ENCODE results near the gene ANO8. TPM values are rescaled to one million over a fixed set of nuclear protein-coding genes. Genes with fewer than 3 reads are reported as not detected.

ANO8 gene
- total and polyA plus RNA-seq, 10 donors, result 1.1 to 12.0 (median 7.2) TPM

DNA sequence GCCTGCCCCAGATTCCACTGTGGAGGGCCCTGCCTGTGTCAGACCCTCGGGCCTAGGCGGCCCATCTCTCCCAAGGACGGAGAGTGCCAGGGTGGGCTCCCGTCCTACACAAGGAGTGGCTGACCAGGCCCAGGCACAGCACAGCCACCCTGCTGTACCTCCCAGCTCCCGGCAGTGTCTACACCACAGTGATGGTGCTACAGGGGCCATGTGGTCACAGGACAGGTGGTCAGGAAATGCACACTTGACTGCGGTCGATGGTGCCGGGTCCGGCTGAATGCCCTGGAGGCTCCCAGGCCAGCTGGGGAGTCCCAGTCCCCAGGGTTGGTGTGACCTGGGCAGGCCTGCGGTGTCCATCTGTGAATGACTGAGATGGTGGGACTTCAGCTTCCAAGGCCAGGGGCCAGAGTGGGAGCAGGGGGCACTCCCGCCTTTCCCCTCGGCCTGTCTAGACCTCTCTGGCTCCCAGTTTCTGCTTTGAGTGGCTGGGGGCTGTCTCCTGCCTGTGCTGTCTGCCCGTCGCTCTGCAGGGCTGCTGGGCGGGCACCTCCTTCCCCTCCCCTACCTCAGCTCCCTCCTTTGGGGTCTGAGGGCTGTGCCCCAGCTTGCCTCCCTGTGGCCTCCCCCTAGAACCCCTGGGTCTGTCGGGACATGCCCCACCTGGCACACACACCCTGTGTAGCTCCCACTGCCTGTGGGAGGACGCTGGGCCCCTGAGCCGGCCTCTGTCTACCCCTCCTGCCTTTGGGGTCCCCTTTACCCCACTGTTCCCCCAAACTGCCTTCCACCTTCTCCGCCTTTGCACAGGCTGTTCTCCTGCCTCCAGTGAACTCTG, 12.8 kb downstream of the ANO8 start:
- DNase-seq, result no peak
- Histone ChIP-seq H3K27me3 (replicated peaks in 1 of 7) (no peaks in the 10 kb centered on the region), H3K36me3 (peaks cover 0 to 68% (median 39%) of the 10 kb centered on the region in 6 donors), H3K4me3 (no peak overlapping the region), H3K9me3 (no peaks in the 10 kb centered on the region), H3K27ac (no peak overlapping the region), H3K4me1 (peaks cover 0 to 30% (median 7%) of the 10 kb centered on the region in 6 donors)
- TF ChIP-seq POLR2AphosphoS5 (IDR thresholded peaks at IDR 0.05) (peak in 1 of 3 donors; percentile 55), POLR2A (IDR thresholded peaks at IDR 0.05) (no peak)
- TF ChIP-seq, protein P1, sequence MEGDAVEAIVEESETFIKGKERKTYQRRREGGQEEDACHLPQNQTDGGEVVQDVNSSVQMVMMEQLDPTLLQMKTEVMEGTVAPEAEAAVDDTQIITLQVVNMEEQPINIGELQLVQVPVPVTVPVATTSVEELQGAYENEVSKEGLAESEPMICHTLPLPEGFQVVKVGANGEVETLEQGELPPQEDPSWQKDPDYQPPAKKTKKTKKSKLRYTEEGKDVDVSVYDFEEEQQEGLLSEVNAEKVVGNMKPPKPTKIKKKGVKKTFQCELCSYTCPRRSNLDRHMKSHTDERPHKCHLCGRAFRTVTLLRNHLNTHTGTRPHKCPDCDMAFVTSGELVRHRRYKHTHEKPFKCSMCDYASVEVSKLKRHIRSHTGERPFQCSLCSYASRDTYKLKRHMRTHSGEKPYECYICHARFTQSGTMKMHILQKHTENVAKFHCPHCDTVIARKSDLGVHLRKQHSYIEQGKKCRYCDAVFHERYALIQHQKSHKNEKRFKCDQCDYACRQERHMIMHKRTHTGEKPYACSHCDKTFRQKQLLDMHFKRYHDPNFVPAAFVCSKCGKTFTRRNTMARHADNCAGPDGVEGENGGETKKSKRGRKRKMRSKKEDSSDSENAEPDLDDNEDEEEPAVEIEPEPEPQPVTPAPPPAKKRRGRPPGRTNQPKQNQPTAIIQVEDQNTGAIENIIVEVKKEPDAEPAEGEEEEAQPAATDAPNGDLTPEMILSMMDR (IDR thresholded peaks at IDR 0.05 in 8 of 11, conservative IDR thresholded peaks at IDR 0.05 in 3 of 11), result no peak
- 80 to 95% (median 87%) methylated on average over 9 to 19 of the region's 19 CpGs for WGBS, 5 donors
- intact Hi-C loops (cut with DNase I; ENCODE audit: low total_unique reads), result no loop called here

DNA sequence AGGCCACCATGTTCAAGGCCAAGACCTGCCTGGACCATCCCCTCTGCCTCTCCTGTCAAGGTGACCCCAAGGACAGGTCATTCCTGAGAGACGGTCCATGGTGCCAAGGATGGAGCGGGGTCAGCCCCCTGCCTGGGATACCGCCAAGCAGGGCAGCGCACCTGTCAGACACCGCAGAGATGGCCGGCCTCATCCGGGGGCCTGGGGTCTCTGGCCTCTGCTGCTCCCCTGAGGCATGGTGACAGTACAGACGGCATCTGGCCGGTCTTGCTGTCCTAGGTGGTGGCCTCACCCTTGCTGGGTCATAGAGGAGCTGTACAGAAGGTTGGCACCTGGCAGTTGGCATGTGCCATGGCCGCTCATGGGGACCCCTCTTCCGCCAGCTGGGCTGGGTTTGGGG, 14.2 kb downstream of the ANO8 start:
- peaks cover 0 to 33% (median 7%) of the 10 kb centered on the region in 6 donors for H3K4me1 ChIP-seq
- no peak overlapping the region for H3K4me3 ChIP-seq
- H3K36me3 ChIP-seq, result peaks cover 0 to 82% (median 53%) of the 10 kb centered on the region in 6 donors
- no peaks in the 10 kb centered on the region for H3K9me3 ChIP-seq
- H3K27ac ChIP-seq, result no peak overlapping the region
- WGBS, 5 donors, result 83 to 91% (median 88%) methylated on average over 6 to 11 of the region's 11 CpGs
- TF ChIP-seq, protein P1 (IDR thresholded peaks at IDR 0.05 in 8 of 11, conservative IDR thresholded peaks at IDR 0.05 in 3 of 11), result no peak
- TF ChIP-seq POLR2AphosphoS5 (IDR thresholded peaks at IDR 0.05), result peak in 2 of 3 donors; percentile 5 to 18
- intact Hi-C loops (cut with DNase I; ENCODE audit: low total_unique reads), result no loop called here
- H3K27me3 ChIP-seq (replicated peaks in 1 of 7), result no peaks in the 10 kb centered on the region
- DNase-seq, result no peak

DNA sequence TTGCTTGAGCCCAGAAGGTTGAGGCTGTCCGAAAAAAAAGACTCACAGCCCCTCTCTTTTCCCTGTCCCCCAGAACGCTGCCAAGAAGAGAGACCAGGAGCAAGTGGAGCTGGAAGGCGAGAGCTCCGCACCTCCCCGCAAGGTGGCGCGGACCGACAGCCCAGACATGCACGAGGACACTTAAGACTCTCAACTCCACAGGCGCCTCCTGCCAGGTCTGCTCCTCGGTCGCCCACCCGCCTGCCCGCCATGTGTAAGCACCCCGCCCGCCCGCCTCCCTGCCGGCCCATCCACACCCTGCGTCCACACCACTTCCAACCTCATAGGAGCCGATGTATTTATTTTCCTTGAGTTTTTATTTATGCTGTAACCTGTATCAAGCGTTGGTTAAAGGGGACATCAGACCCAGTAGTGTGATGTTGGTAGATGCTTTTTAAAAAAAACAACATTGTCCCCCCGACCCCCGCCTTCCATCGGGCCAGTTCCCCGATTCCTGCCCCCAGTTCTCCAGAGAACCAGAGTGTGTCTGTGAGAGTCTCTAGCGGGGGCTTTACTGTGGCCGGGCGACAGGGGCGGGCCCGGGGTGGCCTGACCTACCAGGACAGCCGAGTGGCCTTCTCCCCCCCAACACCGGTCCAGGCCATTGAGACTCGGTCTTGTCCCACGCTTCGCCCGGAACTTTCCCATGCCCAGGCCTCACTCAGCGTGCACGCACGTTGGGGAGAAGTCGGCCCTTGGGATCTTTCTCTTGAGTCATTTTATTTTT, 15.0 kb downstream of the ANO8 start:
- Histone ChIP-seq H3K27ac (no peak overlapping the region), H3K36me3 (peaks cover 0 to 84% (median 57%) of the 10 kb centered on the region in 6 donors), H3K4me1 (peaks cover 0 to 33% (median 7%) of the 10 kb centered on the region in 6 donors), H3K4me3 (no peak overlapping the region), H3K9me3 (no peaks in the 10 kb centered on the region), H3K27me3 (replicated peaks in 1 of 7) (no peaks in the 10 kb centered on the region)
- 92 to 97% (median 93%) methylated on average over 39 to 40 of the region's 40 CpGs for WGBS, 5 donors
- TF ChIP-seq, protein P1 (IDR thresholded peaks at IDR 0.05 in 8 of 11, conservative IDR thresholded peaks at IDR 0.05 in 3 of 11), result no peak
- TF ChIP-seq POLR2AphosphoS5 (IDR thresholded peaks at IDR 0.05), result no peak
- intact Hi-C loops (cut with DNase I; ENCODE audit: low total_unique reads), result no loop called here
- DNase-seq, result no peak

DNA sequence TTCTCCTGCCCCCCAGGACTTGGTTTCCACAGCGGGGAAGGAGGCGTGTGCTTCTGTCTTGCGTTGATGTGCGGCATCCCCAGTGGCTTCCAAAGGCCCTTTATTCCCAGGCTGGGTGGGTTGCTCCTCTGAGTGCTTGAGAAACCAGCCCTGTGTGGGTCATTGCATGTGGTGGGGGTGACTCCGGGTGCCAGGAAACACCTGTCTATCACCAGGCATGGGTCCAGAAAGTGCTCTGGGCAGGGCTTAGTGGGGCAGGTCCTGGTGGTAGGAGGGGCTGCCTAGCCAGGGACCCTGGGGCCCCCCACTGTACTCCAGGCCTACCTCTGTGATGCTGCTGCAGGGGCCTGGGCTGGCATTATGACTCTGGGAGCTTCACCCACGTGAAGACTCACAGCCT, 15.7 kb downstream of the ANO8 start:
- no peak overlapping the region for H3K27ac ChIP-seq
- TF ChIP-seq POLR2AphosphoS5 (IDR thresholded peaks at IDR 0.05) (no peak), POLR2A (IDR thresholded peaks at IDR 0.05) (no peak)
- TF ChIP-seq, protein P1 (IDR thresholded peaks at IDR 0.05 in 8 of 11, conservative IDR thresholded peaks at IDR 0.05 in 3 of 11), result no peak
- intact Hi-C loops (cut with DNase I; ENCODE audit: low total_unique reads), result no loop called here
- DNase-seq, result no peak
- WGBS, 5 donors, result 66 to 75% (median 72%) methylated on average over 5 to 6 of the region's 6 CpGs
- peaks cover 0 to 91% (median 64%) of the 10 kb centered on the region in 6 donors for H3K36me3 ChIP-seq
- H3K9me3 ChIP-seq, result no peaks in the 10 kb centered on the region
- no peaks in the 10 kb centered on the region for H3K27me3 ChIP-seq (replicated peaks in 1 of 7)
- H3K4me1 ChIP-seq, result peaks cover 0 to 27% (median 3%) of the 10 kb centered on the region in 6 donors
- no peak overlapping the region for H3K4me3 ChIP-seq
